HG02884 (cell line): ENCODE measurements around the gene TBC1D17.

ENCODE experiments used
- ATAC-seq: cut with Tn5 transposase; IDR thresholded peaks from one replicate; pipeline ENCODE4 v1.9.1; 2021; ENCODE audit warnings: mild to moderate bottlenecking, moderate library complexity; ENCODE audit not compliant: unreplicated experiment

Gene TBC1D17

GRCh38 chr19:49875177-49875576, 2.3 kb upstream of the TBC1D17 start:
- ATAC-seq = no peak

DNA sequence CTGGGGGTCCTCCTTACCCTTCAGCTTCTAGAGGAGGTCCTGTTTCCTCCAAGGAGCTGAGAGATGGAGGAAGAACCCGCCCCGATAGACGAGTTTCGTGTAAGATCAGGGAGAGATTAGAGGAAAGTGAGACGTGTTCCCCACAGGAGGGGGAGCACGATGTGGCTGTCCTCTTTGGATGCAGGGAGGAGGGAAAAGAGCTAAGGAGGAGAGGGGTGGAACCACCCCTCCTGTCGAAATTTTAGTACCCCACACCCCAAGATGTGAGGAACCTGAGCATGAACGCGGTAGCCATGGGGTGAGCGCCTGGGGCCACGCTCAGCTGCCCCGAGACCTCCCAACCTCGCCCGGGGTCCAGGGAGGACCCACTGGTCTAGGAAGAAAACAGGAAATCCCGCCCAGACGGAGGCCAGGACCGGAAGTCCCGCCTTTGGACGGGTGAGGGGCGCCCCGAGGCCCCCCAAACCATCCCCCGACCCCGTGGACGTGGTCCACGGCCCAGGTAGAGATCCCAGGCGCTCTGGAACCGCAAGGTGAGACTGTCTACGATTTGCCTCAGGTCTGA, 1.6 kb upstream of the TBC1D17 start:
- ATAC-seq = no peak

DNA sequence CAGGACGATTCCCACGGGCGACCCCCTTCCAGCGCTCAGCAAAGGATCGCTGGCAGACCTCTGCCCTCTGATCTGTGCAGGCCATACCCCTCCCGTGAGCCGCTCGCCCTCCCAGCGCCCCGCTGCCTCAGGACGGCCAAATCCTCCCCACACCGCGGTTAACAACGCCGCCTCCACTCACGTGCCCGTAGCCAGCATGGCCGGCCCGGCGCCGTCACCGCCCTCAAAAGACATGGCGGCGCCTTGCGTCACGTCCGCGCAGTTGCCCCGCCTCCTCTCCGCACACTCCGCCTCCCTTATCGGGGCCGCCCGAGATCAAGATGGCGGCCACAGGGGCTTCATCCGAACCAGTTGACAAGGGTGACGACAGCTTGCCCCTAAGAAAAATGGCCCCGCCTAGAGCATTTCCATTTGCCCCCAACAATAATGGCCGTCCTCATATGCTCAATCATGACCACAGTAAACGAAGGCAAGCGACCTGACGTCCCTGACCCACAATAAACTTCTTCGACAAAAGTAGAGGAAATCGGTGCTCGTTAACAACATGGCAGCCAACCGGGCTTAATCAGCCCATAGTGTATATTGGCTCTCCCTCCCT, 981 bp upstream of the TBC1D17 start:
- peak; percentile 41 for ATAC-seq

GRCh38 chr19:49877879-49878743, 609 bp downstream of the TBC1D17 start:
- ATAC-seq = peak; percentile 35

- ATAC-seq = no peak
Measured at GRCh38 chr19:49878744-49879070, 1.2 kb downstream of the TBC1D17 start.

DNA sequence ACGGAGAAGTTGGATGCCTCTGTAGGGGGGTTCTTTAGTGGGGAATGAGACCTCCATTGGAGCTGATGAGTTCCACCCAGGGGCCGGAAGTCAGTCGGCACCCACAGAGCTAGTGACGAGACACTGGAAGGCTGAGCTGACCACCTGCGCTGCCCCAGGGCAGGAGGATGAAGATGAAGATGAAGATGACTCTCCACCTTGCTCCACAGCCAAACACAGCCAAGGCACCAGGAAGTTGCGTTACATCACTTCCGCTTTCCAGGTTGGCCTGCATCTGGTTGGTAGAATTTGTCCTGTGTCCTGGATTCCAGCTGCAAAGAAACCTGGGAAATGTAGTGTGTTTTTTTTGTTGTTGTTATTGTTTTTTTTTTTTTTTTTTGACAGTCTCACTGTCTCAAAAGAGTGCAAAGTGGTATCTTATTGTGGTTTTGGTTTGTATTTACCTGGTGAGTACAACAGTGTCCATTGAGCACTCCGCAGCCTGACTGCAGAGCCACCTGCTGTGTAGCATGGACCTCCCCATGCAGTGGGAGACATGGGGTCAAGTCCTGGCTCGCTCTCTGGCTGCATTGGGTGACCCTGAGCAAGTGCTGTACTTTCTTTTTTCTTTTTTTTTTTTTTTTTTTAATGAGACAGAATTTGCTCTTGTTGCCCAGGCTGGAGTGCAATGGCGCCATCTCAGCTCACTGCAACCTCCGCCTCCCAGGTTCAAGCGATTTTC, 1.9 kb downstream of the TBC1D17 start:
- ATAC-seq = no peak

DNA sequence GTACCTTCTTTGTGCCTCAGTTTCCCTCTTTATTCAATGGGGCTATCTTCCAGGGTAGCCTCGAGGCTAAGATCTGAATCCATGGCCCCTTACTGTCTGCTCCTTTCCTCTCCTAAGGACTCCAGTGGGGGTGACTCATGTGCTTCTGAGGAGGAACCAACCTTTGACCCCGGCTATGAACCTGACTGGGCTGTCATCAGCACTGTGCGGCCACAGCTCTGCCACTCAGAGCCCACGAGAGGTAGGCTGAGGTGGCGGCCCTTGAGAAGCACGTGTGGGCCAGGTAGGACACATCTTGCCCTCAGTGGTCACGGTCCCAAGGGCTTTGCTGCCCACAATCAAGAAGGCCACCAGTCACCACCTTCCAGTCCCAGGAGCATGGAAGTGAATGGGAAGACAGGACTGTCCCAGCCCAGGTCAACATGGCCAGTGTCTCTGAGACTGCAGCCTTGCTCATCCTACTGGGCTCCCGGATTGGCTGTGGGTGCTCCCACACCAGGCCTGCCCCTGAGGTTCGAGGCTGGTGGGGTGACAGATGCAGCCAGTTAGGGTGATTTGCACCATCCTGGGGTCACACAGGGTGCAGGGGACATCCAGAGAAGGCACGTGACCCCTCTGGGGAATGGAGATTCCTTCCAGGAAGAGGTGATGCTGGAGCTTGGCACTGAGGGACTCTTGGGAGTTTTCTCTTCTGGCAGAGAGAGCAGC, 2.8 kb downstream of the TBC1D17 start:
- ATAC-seq = no peak

GRCh38 chr19:49881186-49881585, 3.7 kb downstream of the TBC1D17 start:
- ATAC-seq = no peak

- ATAC-seq = no peak
Measured at GRCh38 chr19:49881672-49882394, 4.3 kb downstream of the TBC1D17 start.

GRCh38 chr19:49882643-49883042, 5.1 kb downstream of the TBC1D17 start:
- no peak for ATAC-seq

- no peak for ATAC-seq
Measured at GRCh38 chr19:49883094-49883493, 5.6 kb downstream of the TBC1D17 start.

- no peak for ATAC-seq
Measured at GRCh38 chr19:49884109-49884508, 6.6 kb downstream of the TBC1D17 start.

- ATAC-seq = no peak
Measured at GRCh38 chr19:49884760-49885159, 7.3 kb downstream of the TBC1D17 start.

GRCh38 chr19:49887037-49887664, 9.6 kb downstream of the TBC1D17 start:
- ATAC-seq = no peak

- ATAC-seq = no peak
Measured at GRCh38 chr19:49887665-49888509, 10.4 kb downstream of the TBC1D17 start.

DNA sequence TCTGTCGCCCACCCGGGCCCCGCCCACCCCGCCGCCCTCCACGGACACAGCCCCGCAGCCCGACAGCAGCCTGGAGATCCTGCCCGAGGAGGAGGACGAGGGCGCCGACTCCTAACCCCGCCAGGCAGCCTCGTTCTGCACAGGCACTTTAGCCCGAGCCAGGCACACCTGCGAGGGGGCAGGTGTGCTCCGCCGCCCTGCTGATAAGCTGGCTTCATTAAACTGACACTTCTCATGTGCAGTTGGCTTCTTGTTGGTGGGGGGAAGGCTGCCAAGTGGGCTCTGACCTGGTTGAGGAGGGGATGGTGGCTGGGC, 11.0 kb downstream of the TBC1D17 start:
- ATAC-seq = no peak

- ATAC-seq = no peak
Measured at GRCh38 chr19:49889038-49889686, 11.7 kb downstream of the TBC1D17 start.

- ATAC-seq = no peak
Measured at GRCh38 chr19:49889687-49890348, 12.3 kb downstream of the TBC1D17 start.
